Breast epithelium (tissue), 4 donors: ENCODE measurements around the gene PKMYT1. TPM values are rescaled to one million over a fixed set of nuclear protein-coding genes. Genes with fewer than 3 reads are reported as not detected.
"Not testable (repeated sequence)": the region's sequence is repeated elsewhere in the genome, so short reads cannot be mapped to it uniquely, and the experiment has no call there.

Experiments used
- DNase-seq, 2 donors: peaks; one replicate each; pipeline ENCODE4 v3.0.0-alpha.2; 2019; ENCODE audit warnings: low spot score in 2 of 2
- H3K27ac ChIP-seq, 2 donors: fragments of 200-600 bp; sonication (generic) in 1 of 2; one replicate each; pipeline ENCODE4 v1.5.1; 2016 to 2019; ENCODE audit warnings: mild to moderate bottlenecking in 1 of 2
- H3K27me3 ChIP-seq, 2 donors: fragments of 200-600 bp; sonication (generic) in 1 of 2; one replicate each; pipeline versions ENCODE4 v1.5.1 to v1.6.0; 2017 to 2019; ENCODE audit warnings: control low read depth in 1 of 2, mild to moderate bottlenecking in 1 of 2
- H3K36me3 ChIP-seq: fragments of 200-600 bp; one replicate; pipeline ENCODE4 v1.5.1; 2019
- H3K4me1 ChIP-seq, 2 donors: fragments of 200-600 bp; sonication (generic); one replicate each; pipeline ENCODE4 v1.5.1; 2016 to 2019; ENCODE audit warnings: control low read depth in 1 of 2
- H3K4me3 ChIP-seq, 3 donors: fragments of 200-600 bp; sonication (generic); 1 replicate in 2 of 3; 2 replicates in 1 of 3; pipeline ENCODE4 v1.5.1; 2016 to 2019; ENCODE audit warnings: mild to moderate bottlenecking in 3 of 3, moderate library complexity in 2 of 3
- H3K9me3 ChIP-seq, 2 donors: fragments of 200-600 bp; sonication (generic) in 1 of 2; one replicate each; pipeline ENCODE4 v1.5.1; 2016 to 2019; ENCODE audit warnings: control low read depth in 1 of 2
- CTCF ChIP-seq, 3 donors: fragments of 450-650 bp; IDR thresholded peaks; one replicate each; pipeline ENCODE4 v1.5.1; 2016 to 2017; ENCODE audit warnings: antibody characterized with exemption in 3 of 3, mild to moderate bottlenecking in 3 of 3, moderate library complexity in 3 of 3
- POLR2A ChIP-seq: fragments of 450-650 bp; IDR thresholded peaks from one replicate; pipeline ENCODE4 v1.6.1; 2016; ENCODE audit warnings: antibody characterized with exemption, mild to moderate bottlenecking, moderate library complexity
- POLR2AphosphoS5 ChIP-seq, 3 donors: sonication (generic); formaldehyde crosslinking; IDR thresholded peaks; one replicate each; pipeline ENCODE4 v1.6.1; 2017; ENCODE audit warnings: antibody characterized with exemption in 3 of 3
- intact Hi-C: fragments of 100-400 bp; cut with DNase I; formaldehyde crosslinking; loops from one replicate; pipeline ENCODE4 v1.15.1; 2023; ENCODE audit warnings: low total_unique reads
- total RNA-seq, 3 donors: library from RNA; depleted of rRNA; stranded (reverse); fragments of >200 nt; gene quantifications; one replicate each; pipeline ENCODE4 v1.1.0, GENCODE V29; 2016

The PKMYT1 gene
- total RNA-seq, 3 donors from 2014 or later: 0.66 to 1.4 (median 0.73) TPM

DNA sequence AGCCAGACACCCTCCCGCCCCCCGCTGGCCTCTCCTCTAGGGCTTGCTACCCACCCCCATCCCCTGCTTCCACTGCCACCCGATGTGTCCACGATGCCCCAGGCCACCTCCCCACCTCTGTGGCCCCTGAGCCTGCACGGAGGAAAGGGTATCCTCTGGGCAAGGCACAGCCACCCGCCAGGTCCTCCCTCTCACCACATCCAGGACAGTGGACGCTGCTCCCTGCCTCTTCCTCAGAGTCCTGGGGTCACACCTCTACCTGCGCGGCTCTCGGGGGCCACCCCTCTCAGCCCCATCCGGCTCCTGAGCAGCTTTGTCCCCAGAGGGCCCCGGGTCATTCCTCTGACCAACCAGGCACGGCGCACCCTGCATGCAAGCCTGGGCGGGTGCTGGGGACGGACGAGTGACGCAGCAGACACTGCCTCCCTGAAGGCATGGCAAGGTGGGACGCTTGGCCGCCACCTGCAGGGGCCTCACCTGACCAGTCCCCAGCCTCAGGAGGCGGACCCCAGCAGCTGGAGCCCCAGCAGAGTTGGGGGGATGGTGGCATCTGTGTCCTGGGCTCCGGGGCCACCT is 43.7 kb downstream of the PKMYT1 start:
- no peaks in the 10 kb centered on the region for H3K36me3 ChIP-seq
- H3K4me3 ChIP-seq: no peak overlapping the region
- H3K4me1 ChIP-seq: no peaks in the 10 kb centered on the region
- DNase-seq: no peak
- TF ChIP-seq CTCF (IDR thresholded peaks at IDR 0.05) (no peak), POLR2A (no peak)
- no peaks in the 10 kb centered on the region for H3K9me3 ChIP-seq
- intact Hi-C loops: no loop called here
- H3K27ac ChIP-seq: no peak overlapping the region
- H3K27me3 ChIP-seq: no peaks in the 10 kb centered on the region

- no peak for DNase-seq
- H3K4me3 ChIP-seq: no peak overlapping the region
- no peaks in the 10 kb centered on the region for H3K27me3 ChIP-seq
- H3K36me3 ChIP-seq: no peaks in the 10 kb centered on the region
- no peaks in the 10 kb centered on the region for H3K4me1 ChIP-seq
- no peaks in the 10 kb centered on the region for H3K9me3 ChIP-seq
- TF ChIP-seq CTCF (IDR thresholded peaks at IDR 0.05) (no peak), POLR2A (no peak), POLR2AphosphoS5 (IDR thresholded peaks at IDR 0.05) (no peak)
- intact Hi-C loops: no loop called here
- H3K27ac ChIP-seq: no peak overlapping the region
Observed at GRCh38 chr16:2934450-2934849, 45.8 kb downstream of the PKMYT1 start.

- H3K4me3 ChIP-seq: no peak overlapping the region
- TF ChIP-seq POLR2A (no peak), CTCF (IDR thresholded peaks at IDR 0.05) (no peak), POLR2AphosphoS5 (IDR thresholded peaks at IDR 0.05) (no peak)
- intact Hi-C loops: no loop called here
- DNase-seq: no peak
- no peak overlapping the region for H3K27ac ChIP-seq
- H3K9me3 ChIP-seq: no peaks in the 10 kb centered on the region
- H3K36me3 ChIP-seq: no peaks in the 10 kb centered on the region
- H3K4me1 ChIP-seq: no peaks in the 10 kb centered on the region
- H3K27me3 ChIP-seq: no peaks in the 10 kb centered on the region
Observed at GRCh38 chr16:2933701-2934100, 46.5 kb downstream of the PKMYT1 start.

DNA sequence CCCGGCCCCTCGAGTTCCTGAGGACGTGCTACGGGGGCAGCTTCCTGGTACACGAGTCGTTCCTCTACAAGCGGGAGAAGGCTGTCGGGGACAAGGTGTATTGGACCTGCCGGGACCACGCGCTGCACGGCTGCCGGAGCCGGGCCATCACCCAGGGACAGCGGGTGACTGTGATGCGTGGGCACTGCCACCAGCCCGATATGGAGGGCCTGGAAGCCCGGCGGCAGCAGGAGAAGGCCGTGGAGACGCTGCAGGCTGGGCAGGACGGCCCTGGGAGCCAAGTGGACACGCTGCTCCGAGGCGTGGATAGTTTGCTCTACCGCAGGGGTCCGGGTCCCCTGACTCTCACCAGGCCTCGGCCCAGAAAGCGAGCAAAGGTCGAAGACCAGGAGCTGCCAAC is 47.1 kb downstream of the PKMYT1 start:
- H3K9me3 ChIP-seq: no peaks in the 10 kb centered on the region
- TF ChIP-seq POLR2A (no peak), CTCF (IDR thresholded peaks at IDR 0.05) (no peak), POLR2AphosphoS5 (IDR thresholded peaks at IDR 0.05) (no peak)
- H3K36me3 ChIP-seq: no peaks in the 10 kb centered on the region
- no peaks in the 10 kb centered on the region for H3K27me3 ChIP-seq
- DNase-seq: no peak
- intact Hi-C loops: no loop called here
- no peak overlapping the region for H3K27ac ChIP-seq
- no peak overlapping the region for H3K4me3 ChIP-seq
- H3K4me1 ChIP-seq: no peaks in the 10 kb centered on the region

- intact Hi-C loops, H3K4me3 ChIP-seq, H3K36me3 ChIP-seq, H3K27ac ChIP-seq, H3K9me3 ChIP-seq, DNase-seq, H3K27me3 ChIP-seq, H3K4me1 ChIP-seq: not testable (repeated sequence)
Observed at GRCh38 chr16:2931231-2931914, 48.9 kb downstream of the PKMYT1 start.
